HepG2 (cell line): Measurements from ENCODE around the gene GSS. TPM values are rescaled to one million over a fixed set of nuclear protein-coding genes. Genes with fewer than 3 reads are reported as not detected.

ENCODE experiments used
- ATAC-seq: fragments of 200-7000 bp; cut with Tn5 transposase; 3 replicates; pipeline ENCODE4 v1.9.1; 2020; ENCODE audit warnings: mild to moderate bottlenecking, moderate library complexity
- BruUV-seq: library from RNA; stranded (reverse); fragments of 400-500 nt; replicated peaks from 2 replicates; lab custom pipeline; 2021; lab: Mats Ljungman, UMichigan
- CTCF ChIA-PET: fragments of 300-600 bp; formaldehyde crosslinking; extraction: SDS; loops from one replicate; lab custom pipeline; 2021; ENCODE audit warnings: low total read pairs, inconsistent platforms, low intra/inter-chr PET ratio; lab: Yijun Ruan, JAX
- POLR2A ChIA-PET: fragments of 350-600 bp; sonication (Branson Sonifier 250); formaldehyde crosslinking; loops from one replicate; lab custom pipeline; 2020; ENCODE audit warnings: antibody characterized with exemption, inconsistent platforms; lab: Yijun Ruan, JAX
- DNase-seq: peaks from one replicate; pipeline ENCODE4 v3.0.0-alpha.2; 2015; ENCODE audit warnings: low spot score
- FAIRE-seq: peaks from 3 replicates; lab custom pipeline; 2011; peaks lifted over from hg19 to GRCh38; lab: Jason Lieb, UNC
- H2AFZ ChIP-seq: one replicate; pipeline ENCODE4 v1.6.1; 2011; ENCODE audit warnings: low read length, inconsistent platforms
- H3K27ac ChIP-seq: fragments of 300-600 bp; 3 replicates; pipeline ENCODE4 v1.8.0; 2011; ENCODE audit warnings: mixed run types, mild to moderate bottlenecking, mixed read lengths, low read length, inconsistent platforms; ENCODE audit not compliant: insufficient read depth; ENCODE audit errors: extremely low read length
- H3K27me3 ChIP-seq, 2 experiments: fragments of 200-600 bp in 1 of 2; 2 replicates in 1 of 2; 3 replicates in 1 of 2; pipeline versions ENCODE4 v1.6.0 to v1.8.0; 2011; ENCODE audit warnings: low read length in 2 of 2, mild to moderate bottlenecking in 2 of 2, moderate library complexity in 2 of 2, inconsistent platforms in 1 of 2; ENCODE audit not compliant: insufficient read depth in 2 of 2, control insufficient read depth in 1 of 2
- H3K36me3 ChIP-seq, 2 experiments: fragments of 200-600 bp in 1 of 2; replicated peaks in 1 of 2; 2 replicates in 1 of 2; 3 replicates in 1 of 2; pipeline versions ENCODE4 v1.5.1 to v1.8.0; 2011; ENCODE audit warnings: low read length in 2 of 2, inconsistent platforms in 1 of 2; ENCODE audit not compliant: insufficient read depth in 2 of 2, control insufficient read depth in 1 of 2
- H3K4me1 ChIP-seq: 2 replicates; pipeline ENCODE4 v1.5.1; 2012; ENCODE audit warnings: low read length, inconsistent platforms; ENCODE audit not compliant: insufficient read depth
- H3K4me2 ChIP-seq: 2 replicates; pipeline ENCODE4 v1.6.0; 2011; ENCODE audit warnings: low read depth, low read length, inconsistent platforms
- H3K4me3 ChIP-seq, 3 experiments: fragments of 200-600 bp in 1 of 3; sonication (generic), shearing (Covaris generic) in 1 of 3; replicated peaks in 1 of 3; 2 replicates each; pipeline ENCODE4 v1.5.1; 2011 to 2016; ENCODE audit warnings: low read length in 3 of 3, inconsistent platforms in 2 of 3, low read depth in 2 of 3, mild to moderate bottlenecking in 2 of 3, control low read depth in 1 of 3, mixed read lengths in 1 of 3; ENCODE audit not compliant: insufficient read depth in 1 of 3
- H3K79me2 ChIP-seq: one replicate; pipeline ENCODE4 v1.6.1; 2011; ENCODE audit warnings: low read length, inconsistent platforms; ENCODE audit not compliant: insufficient read depth
- H3K9ac ChIP-seq: 2 replicates; pipeline ENCODE4 v1.6.0; 2011; ENCODE audit warnings: mild to moderate bottlenecking, low read depth, low read length, inconsistent platforms; ENCODE audit not compliant: insufficient read depth
- H3K9me3 ChIP-seq: 2 replicates; pipeline ENCODE4 v1.5.1; 2012; ENCODE audit warnings: mild to moderate bottlenecking, low read length
- H4K20me1 ChIP-seq: 2 replicates; pipeline ENCODE4 v1.6.0; 2011; ENCODE audit warnings: inconsistent platforms, mild to moderate bottlenecking, low read length, moderate library complexity; ENCODE audit not compliant: insufficient read depth
- CBFB ChIP-seq: sonication (generic); formaldehyde crosslinking; IDR thresholded peaks from 2 replicates; pipeline ENCODE4 v1.4.0; 2020; ENCODE audit warnings: missing genetic modification reagents
- CHD2 ChIP-seq: IDR thresholded peaks from 2 replicates; pipeline ENCODE4 v1.6.1; 2011; ENCODE audit warnings: low read depth, low read length, improper control_type of control experiment
- HIVEP1 ChIP-seq: sonication (generic); formaldehyde crosslinking; IDR thresholded peaks from 2 replicates; pipeline ENCODE4 v1.4.0; 2020; ENCODE audit warnings: mild to moderate bottlenecking, missing genetic modification reagents
- KLF13 ChIP-seq: sonication (generic); formaldehyde crosslinking; IDR thresholded peaks from 2 replicates; pipeline ENCODE4 v1.4.0; 2020; ENCODE audit warnings: mild to moderate bottlenecking, missing genetic modification reagents
- MED1 ChIP-seq: sonication (generic); formaldehyde crosslinking; IDR thresholded peaks from 2 replicates; pipeline ENCODE4 v1.4.0; 2020; ENCODE audit warnings: missing genetic modification reagents
- NAIF1 ChIP-seq: sonication (generic); formaldehyde crosslinking; IDR thresholded peaks from 2 replicates; pipeline ENCODE4 v1.5.0; 2020; ENCODE audit warnings: mild to moderate bottlenecking, missing genetic modification reagents, borderline replicate concordance
- PBX2 ChIP-seq: IDR thresholded peaks from 2 replicates; pipeline ENCODE4 v1.6.1; 2016; ENCODE audit warnings: control low read depth
- TFDP2 ChIP-seq: sonication (generic); formaldehyde crosslinking; IDR thresholded peaks from 2 replicates; pipeline ENCODE4 v1.4.0; 2020; ENCODE audit warnings: missing genetic modification reagents
- TOPORS ChIP-seq: sonication (generic); formaldehyde crosslinking; IDR thresholded peaks from 2 replicates; pipeline ENCODE4 v1.8.0; 2023; ENCODE audit warnings: mild to moderate bottlenecking, missing genetic modification reagents
- ZBTB43 ChIP-seq: sonication (generic); formaldehyde crosslinking; conservative IDR thresholded peaks from 2 replicates; pipeline ENCODE4 v1.4.0; 2020; ENCODE audit warnings: missing genetic modification reagents
- ZNF282 ChIP-seq: fragments of 450-650 bp; IDR thresholded peaks from 2 replicates; pipeline ENCODE4 v1.6.1; 2018; ENCODE audit not compliant: partially characterized antibody
- ZNF333 ChIP-seq: sonication (generic); formaldehyde crosslinking; IDR thresholded peaks from 2 replicates; pipeline ENCODE4 v1.4.0; 2020; ENCODE audit warnings: mild to moderate bottlenecking, missing genetic modification reagents, borderline replicate concordance
- ZNF354B ChIP-seq: sonication (generic); formaldehyde crosslinking; IDR thresholded peaks from 2 replicates; pipeline ENCODE4 v1.8.0; 2022; ENCODE audit warnings: mild to moderate bottlenecking, missing genetic modification reagents
- ZNF546 ChIP-seq: sonication (generic); formaldehyde crosslinking; conservative IDR thresholded peaks from 2 replicates; pipeline ENCODE4 v1.8.1; 2023; ENCODE audit warnings: mild to moderate bottlenecking, missing genetic modification reagents
- ZNF615 ChIP-seq: sonication (generic); formaldehyde crosslinking; IDR thresholded peaks from 2 replicates; pipeline ENCODE4 v1.5.0; 2020; ENCODE audit warnings: mild to moderate bottlenecking, missing genetic modification reagents, borderline replicate concordance
- ZNF629 ChIP-seq: sonication (generic); formaldehyde crosslinking; conservative IDR thresholded peaks from 2 replicates; pipeline ENCODE4 v1.5.0; 2020; ENCODE audit warnings: missing genetic modification reagents
- ZNF841 ChIP-seq: sonication (generic); formaldehyde crosslinking; IDR thresholded peaks from 2 replicates; pipeline ENCODE4 v1.8.1; 2023; ENCODE audit warnings: missing genetic modification reagents, borderline replicate concordance
- WGBS: methylation state at CpG from one replicate; pipeline ENCODE4 v1.1.6; 2017; ENCODE audit warnings: low lambda C conversion rate; 5-methylcytosine and 5-hydroxymethylcytosine counted together
- in situ Hi-C: cut with HindIII; loops from 2 replicates; pipeline ENCODE4 v1.10.0; 2017; ENCODE audit warnings: low pct_unique_long_range_greater_than_20kb; ENCODE audit not compliant: extremely low pct_ligation_motif_present
- intact Hi-C: fragments of 100-400 bp; cut with micrococcal nuclease; formaldehyde crosslinking; loops from one replicate; pipeline ENCODE4 v1.10.0; 2022; ENCODE audit not compliant: unreplicated experiment
- polyA plus RNA-seq, 8 experiments: library from polyadenylated mRNA; depleted of rRNA in 3 of 8; stranded (reverse) in 7 of 8; unstranded in 1 of 8; fragments of >200 nt; fragmentation: Illumina TruSeq in 4 of 8; extraction: Trizol in 4 of 8; gene quantifications; 2 replicates each; pipeline versions ENCODE4 v1.2.1 to v1.2.3, GENCODE V29; 2011 to 2016; ENCODE audit warnings: low read depth in 4 of 8, missing spikeins in 1 of 8, mixed read lengths in 1 of 8; ENCODE audit not compliant: insufficient read depth in 1 of 8
- total RNA-seq, 5 experiments: library from RNA; depleted of rRNA; stranded (reverse); fragments of >200 nt; fragmentation: Illumina TruSeq; extraction: Trizol; gene quantifications; 2 replicates each; pipeline ENCODE4 v1.2.3, GENCODE V29; 2016; ENCODE audit warnings: low read depth in 1 of 5

Gene GSS
- total and polyA plus RNA-seq, 2 of the 13 experiments (the other 11 are each of a cell fraction or from before 2014, with no cell fraction given), result 80.1 to 102 TPM

GRCh38 chr20:34978092-34978744 is 22.6 kb upstream of the GSS start:
- intact Hi-C loops, result loop anchor here (5.0 kb wide), 1 partner anchor 284 kb away; no protein-coding TSS in a partner anchor
- Histone ChIP-seq H3K4me1 (peaks cover 27% of the 10 kb centered on the region), H3K79me2 (no peaks in the 10 kb centered on the region), H3K27me3 (peaks cover 2 to 4% of the 10 kb centered on the region in 2 experiments; a peak in 2 of 5 replicates), H3K9ac (no peak overlapping the region), H3K4me2 (no peak overlapping the region; the same call in 1 of the 2 replicates), H3K36me3 (no peaks in the 10 kb centered on the region), H3K4me3 (no peak overlapping the region; a peak in 1 of 6 replicates), H3K9me3 (no peaks in the 10 kb centered on the region), H4K20me1 (no peaks in the 10 kb centered on the region), H2AFZ (no peak overlapping the region), H3K27ac (no peak overlapping the region)
- BruUV-seq, result no TSS peak
- CTCF ChIA-PET, result no interaction called here
- TF ChIP-seq CHD2 (0 out of 2 replicates have a peak, but pooled peaks have one; percentile 26), HIVEP1 (CRISPR knock-in tag) (0 out of 2 replicates have a peak, but pooled peaks have one; percentile 40), ZNF282 (no peak), ZNF546 (CRISPR knock-in tag) (no peak), ZNF333 (0 out of 2 replicates have a peak, but pooled peaks have one; percentile 42), NAIF1 (CRISPR knock-in tag) (no peak), ZNF629 (CRISPR knock-in tag) (peak; percentile 84), ZNF354B (no peak), CBFB (CRISPR knock-in tag) (no peak), TFDP2 (no peak), ZBTB43 (CRISPR knock-in tag) (no peak), ZNF841 (CRISPR knock-in tag) (no peak), TOPORS (CRISPR knock-in tag) (no peak), KLF13 (CRISPR knock-in tag) (no peak), MED1 (no peak), PBX2 (CRISPR knock-in tag) (no peak), ZNF615 (no peak)
- ATAC-seq (peak; percentile 16), FAIRE-seq (no peak), DNase-seq (no peak)
- POLR2A ChIA-PET, result interaction anchor here (1.9 kb wide), 1 partner anchor 23 kb away, joined by 7 read pairs; the partner anchor contains the start of genes GSS and MYH7B
- WGBS, result 50% methylated on average over 10 of the region's 10 CpGs
- in situ Hi-C loops, result no loop called here
